MM.1S (cell line): Measurements from ENCODE around the gene WDFY4.

ENCODE experiments used
- DNase-seq: peaks from one replicate; pipeline ENCODE4 v3.0.0-alpha.2; 2015
- H2AFZ ChIP-seq: fragments of 300-600 bp; sonication (generic); 2 replicates; pipeline ENCODE4 v1.6.0; 2016; ENCODE audit warnings: antibody characterized with exemption, low read length
- H3F3A ChIP-seq: fragments of 300-600 bp; sonication (generic); 2 replicates; pipeline ENCODE4 v1.6.1; 2016; ENCODE audit warnings: mild to moderate bottlenecking, antibody characterized with exemption, low read length, moderate library complexity, mixed read lengths; ENCODE audit not compliant: insufficient read depth
- H3K27ac ChIP-seq: fragments of 300-600 bp; sonication (generic); 2 replicates; pipeline ENCODE4 v1.5.1; 2016; ENCODE audit warnings: mild to moderate bottlenecking, low read length
- H3K27me3 ChIP-seq: fragments of 300-600 bp; sonication (generic); replicated peaks from 2 replicates; pipeline ENCODE4 v1.6.0; 2016; ENCODE audit warnings: low read length; ENCODE audit not compliant: insufficient read depth
- H3K36me3 ChIP-seq: fragments of 300-600 bp; sonication (generic); replicated peaks from 2 replicates; pipeline ENCODE4 v1.6.1; 2016; ENCODE audit warnings: mild to moderate bottlenecking, low read length, mixed read lengths; ENCODE audit not compliant: insufficient read depth
- H3K4me1 ChIP-seq: fragments of 300-600 bp; sonication (generic); 2 replicates; pipeline ENCODE4 v1.6.1; 2016; ENCODE audit warnings: low read length, mixed read lengths
- H3K4me2 ChIP-seq: fragments of 300-600 bp; sonication (generic); 2 replicates; pipeline ENCODE4 v1.6.0; 2016; ENCODE audit warnings: low read depth, low read length
- H3K4me3 ChIP-seq: fragments of 300-600 bp; sonication (generic); 2 replicates; pipeline ENCODE4 v1.5.1; 2016; ENCODE audit warnings: low read length, mixed read lengths
- H3K79me2 ChIP-seq: fragments of 300-600 bp; sonication (generic); 2 replicates; pipeline ENCODE4 v1.6.1; 2016; ENCODE audit warnings: mixed run types, low read length, mixed read lengths
- H3K9ac ChIP-seq: fragments of 300-600 bp; sonication (generic); 2 replicates; pipeline ENCODE4 v1.6.1; 2016; ENCODE audit warnings: low read length, mixed read lengths
- H3K9me2 ChIP-seq: fragments of 300-600 bp; sonication (generic); replicated peaks from 2 replicates; pipeline ENCODE4 v1.6.1; 2016; ENCODE audit warnings: mild to moderate bottlenecking, low read length, mixed read lengths; ENCODE audit not compliant: insufficient read depth
- H3K9me3 ChIP-seq: fragments of 300-600 bp; sonication (generic); replicated peaks from 2 replicates; pipeline ENCODE4 v1.6.1; 2016; ENCODE audit warnings: mild to moderate bottlenecking, low read length, mixed read lengths; ENCODE audit not compliant: insufficient read depth
- H4K20me1 ChIP-seq: fragments of 300-600 bp; sonication (generic); 2 replicates; pipeline ENCODE4 v1.6.1; 2016; ENCODE audit warnings: mild to moderate bottlenecking, low read length, moderate library complexity, mixed read lengths; ENCODE audit not compliant: insufficient read depth
- EZH2 ChIP-seq: fragments of 300-600 bp; sonication (generic); optimal IDR thresholded peaks from 2 replicates; pipeline ENCODE3; 2017; ENCODE audit warnings: low read depth, mild to moderate bottlenecking, antibody characterized with exemption, low read length, mixed read lengths
- EZH2phosphoT487 ChIP-seq: fragments of 300-600 bp; sonication (generic); IDR thresholded peaks from 2 replicates; pipeline ENCODE4 v1.6.1; 2018; ENCODE audit warnings: antibody characterized with exemption, low read length
- TF ChIP-seq, protein P1 (sequence below): fragments of 300-600 bp; sonication (generic); IDR thresholded peaks from 2 replicates; pipeline ENCODE4 v1.5.1; 2016; ENCODE audit warnings: antibody characterized with exemption, low read length, mixed read lengths

The WDFY4 gene

DNA sequence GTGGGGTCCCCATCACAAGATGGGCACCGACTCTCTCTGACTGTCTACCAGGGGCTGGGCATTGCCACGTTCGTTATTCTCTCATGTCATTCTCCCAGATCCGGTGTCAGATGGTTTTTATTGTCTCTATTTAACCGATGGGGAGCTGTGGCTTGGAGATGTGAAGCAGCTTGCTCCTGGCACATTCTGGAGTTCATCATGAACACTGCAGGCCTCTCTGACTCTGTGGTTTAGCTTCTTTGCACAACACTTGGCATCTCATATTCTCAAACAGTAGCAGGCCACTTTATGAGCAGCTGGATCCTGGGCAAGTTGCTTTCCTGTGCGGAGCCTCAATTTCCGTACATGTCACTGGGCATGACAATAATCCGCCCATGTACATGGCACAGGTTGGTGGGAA, 135.1 kb downstream of the WDFY4 start:
- no peaks in the 10 kb centered on the region for H4K20me1 ChIP-seq
- no peak overlapping the region for H3K4me2 ChIP-seq
- no peak overlapping the region for H2AFZ ChIP-seq
- no peaks in the 10 kb centered on the region for H3F3A ChIP-seq
- H3K27ac ChIP-seq: no peak overlapping the region
- no peak overlapping the region for H3K4me3 ChIP-seq
- H3K79me2 ChIP-seq: no peaks in the 10 kb centered on the region
- H3K36me3 ChIP-seq: no peaks in the 10 kb centered on the region
- H3K9me2 ChIP-seq: no peaks in the 10 kb centered on the region
- no peak overlapping the region for H3K9ac ChIP-seq
- TF ChIP-seq EZH2phosphoT487: no peak
- TF ChIP-seq, protein P1, sequence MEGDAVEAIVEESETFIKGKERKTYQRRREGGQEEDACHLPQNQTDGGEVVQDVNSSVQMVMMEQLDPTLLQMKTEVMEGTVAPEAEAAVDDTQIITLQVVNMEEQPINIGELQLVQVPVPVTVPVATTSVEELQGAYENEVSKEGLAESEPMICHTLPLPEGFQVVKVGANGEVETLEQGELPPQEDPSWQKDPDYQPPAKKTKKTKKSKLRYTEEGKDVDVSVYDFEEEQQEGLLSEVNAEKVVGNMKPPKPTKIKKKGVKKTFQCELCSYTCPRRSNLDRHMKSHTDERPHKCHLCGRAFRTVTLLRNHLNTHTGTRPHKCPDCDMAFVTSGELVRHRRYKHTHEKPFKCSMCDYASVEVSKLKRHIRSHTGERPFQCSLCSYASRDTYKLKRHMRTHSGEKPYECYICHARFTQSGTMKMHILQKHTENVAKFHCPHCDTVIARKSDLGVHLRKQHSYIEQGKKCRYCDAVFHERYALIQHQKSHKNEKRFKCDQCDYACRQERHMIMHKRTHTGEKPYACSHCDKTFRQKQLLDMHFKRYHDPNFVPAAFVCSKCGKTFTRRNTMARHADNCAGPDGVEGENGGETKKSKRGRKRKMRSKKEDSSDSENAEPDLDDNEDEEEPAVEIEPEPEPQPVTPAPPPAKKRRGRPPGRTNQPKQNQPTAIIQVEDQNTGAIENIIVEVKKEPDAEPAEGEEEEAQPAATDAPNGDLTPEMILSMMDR: no peak
- no peaks in the 10 kb centered on the region for H3K9me3 ChIP-seq
- H3K27me3 ChIP-seq: 0 out of 2 replicates have a peak, but pooled peaks cover 3% of the 10 kb centered on the region
- no peaks in the 10 kb centered on the region for H3K4me1 ChIP-seq
- no peak for DNase-seq

DNA sequence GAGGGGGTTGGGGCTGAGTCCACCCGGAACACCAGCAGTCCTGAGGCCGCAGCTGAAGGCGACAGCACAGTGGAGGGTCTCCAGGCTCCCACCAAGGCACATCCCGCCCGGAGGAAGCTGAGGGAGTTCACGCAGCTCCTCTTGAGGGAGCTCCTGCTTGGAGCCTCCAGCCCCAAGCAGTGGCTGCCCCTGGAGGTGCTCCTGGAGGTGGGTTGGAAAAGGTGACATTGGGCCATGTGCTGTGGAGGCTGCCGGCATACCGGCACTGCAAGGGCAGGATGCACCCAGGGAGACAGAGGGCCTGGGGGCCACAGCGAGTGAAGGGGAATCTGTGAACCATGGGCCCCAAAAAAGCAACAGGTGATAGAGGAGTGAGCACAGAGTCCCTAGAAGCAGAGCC, 135.6 kb downstream of the WDFY4 start:
- no peak for DNase-seq
- Histone ChIP-seq H3K27me3 (no peaks in the 10 kb centered on the region), H3K9ac (no peak overlapping the region), H3K4me1 (no peaks in the 10 kb centered on the region), H3K4me3 (no peak overlapping the region), H3K4me2 (no peak overlapping the region), H4K20me1 (no peaks in the 10 kb centered on the region), H3K27ac (no peak overlapping the region), H3K9me2 (no peaks in the 10 kb centered on the region), H2AFZ (no peak overlapping the region), H3F3A (no peaks in the 10 kb centered on the region), H3K36me3 (no peaks in the 10 kb centered on the region), H3K79me2 (no peaks in the 10 kb centered on the region), H3K9me3 (no peaks in the 10 kb centered on the region)
- TF ChIP-seq, protein P1: no peak
- TF ChIP-seq EZH2phosphoT487 (no peak), EZH2 (no peak)

DNA sequence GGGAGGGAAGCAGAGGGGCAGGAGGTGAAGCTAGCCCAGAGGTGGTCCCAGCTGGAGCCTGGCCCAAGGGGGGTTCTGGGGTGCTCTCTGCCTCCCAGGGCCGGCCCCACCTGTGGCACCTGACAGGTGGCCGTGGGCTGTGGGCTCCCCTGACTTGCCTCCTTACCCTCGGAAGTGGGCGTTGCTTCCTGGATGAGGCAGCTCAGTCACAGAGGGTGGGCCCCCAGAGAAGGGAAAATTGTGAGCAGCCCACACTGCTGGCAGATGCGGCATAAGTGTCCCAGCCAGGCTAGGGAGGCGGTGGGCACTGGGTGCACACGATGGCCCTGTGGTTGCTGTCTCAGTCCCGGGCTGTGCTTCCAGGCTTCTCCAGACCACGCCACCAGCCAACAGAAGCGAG, 136.0 kb downstream of the WDFY4 start:
- H3K27me3 ChIP-seq: no peaks in the 10 kb centered on the region
- H3K4me2 ChIP-seq: no peak overlapping the region
- no peaks in the 10 kb centered on the region for H3F3A ChIP-seq
- no peaks in the 10 kb centered on the region for H3K9me2 ChIP-seq
- no peaks in the 10 kb centered on the region for H3K79me2 ChIP-seq
- H3K36me3 ChIP-seq: no peaks in the 10 kb centered on the region
- H2AFZ ChIP-seq: no peak overlapping the region
- no peak for DNase-seq
- H3K9me3 ChIP-seq: no peaks in the 10 kb centered on the region
- no peaks in the 10 kb centered on the region for H4K20me1 ChIP-seq
- H3K27ac ChIP-seq: no peak overlapping the region
- no peaks in the 10 kb centered on the region for H3K4me1 ChIP-seq
- no peak overlapping the region for H3K9ac ChIP-seq
- no peak overlapping the region for H3K4me3 ChIP-seq
- TF ChIP-seq, protein P1: no peak
- TF ChIP-seq EZH2phosphoT487 (no peak), EZH2 (no peak)
